ENCODE measurements around the gene OLFML2B. TPM values are rescaled to one million over a fixed set of nuclear protein-coding genes. Genes with fewer than 3 reads are reported as not detected.
A peak's percentile ranks its signal among the peaks of the same experiment; 100 is the strongest.

The OLFML2B gene
- polyA plus RNA-seq, 2 of the 4 experiments (the other 2 are of a cell fraction) = 0.10 to 0.79 TPM

- Histone ChIP-seq H3K4me3 (no peak overlapping the region), H3K27ac (no peak overlapping the region), H3K9me3 (no peaks in the 10 kb centered on the region), H3K4me1 (0 out of 3 replicates have a peak, but pooled peaks cover 3% of the 10 kb centered on the region), H3K4me2 (no peak overlapping the region)
- ChIA-PET CTCF (interaction anchor here (0.9 to 1.4 kb wide), 2 partner anchors 16 to 27 kb away, joined by 4 read pairs; partner anchors contain the start of gene OLFML2B), POLR2A (no interaction called here)
- no peak for FAIRE-seq
- TF ChIP-seq CHD4 (IDR thresholded peaks at IDR 0.05; ENCODE audit: borderline replicate concordance) (no peak), SMC3 (IDR thresholded peaks at IDR 0.05) (no peak), JUN (IDR thresholded peaks at IDR 0.05) (no peak), HDAC2 (IDR thresholded peaks at IDR 0.05) (no peak), ELK1 (IDR thresholded peaks at IDR 0.05; ENCODE audit: low read depth, low read length) (no peak), BHLHE40 (IDR thresholded peaks at IDR 0.05; ENCODE audit: low read depth, low read length) (no peak), PHF8 (IDR thresholded peaks at IDR 0.05; ENCODE audit: borderline replicate concordance, low read depth) (no peak), FOSL2 (IDR thresholded peaks at IDR 0.05) (no peak), FOSL2 (CRISPR knock-in tag; IDR thresholded peaks at IDR 0.05) (no peak), HOXB13 (CRISPR knock-in tag; IDR thresholded peaks at IDR 0.05; ENCODE audit: low read depth) (no peak), CHD2 (IDR thresholded peaks at IDR 0.05; ENCODE audit: low read length, partially characterized antibody) (no peak), MAZ (IDR thresholded peaks at IDR 0.05; ENCODE audit: borderline replicate concordance, low read depth, low read length) (no peak), KDM5A (IDR thresholded peaks at IDR 0.05) (no peak), HOXA7 (CRISPR knock-in tag; IDR thresholded peaks at IDR 0.05) (no peak)
- TF ChIP-seq, protein P1, sequence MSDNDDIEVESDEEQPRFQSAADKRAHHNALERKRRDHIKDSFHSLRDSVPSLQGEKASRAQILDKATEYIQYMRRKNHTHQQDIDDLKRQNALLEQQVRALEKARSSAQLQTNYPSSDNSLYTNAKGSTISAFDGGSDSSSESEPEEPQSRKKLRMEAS (IDR thresholded peaks at IDR 0.05) = no peak
- peak in 1 of 2 experiments; percentile 58; a peak in 3 of 6 replicates for ATAC-seq
- no peak for DNase-seq (ENCODE audit: low read depth in 1 of 2, low spot score in 1 of 2)
- 94% methylated on average over 3 of the region's 3 CpGs for WGBS (ENCODE audit: missing lambda C conversion rate)
Observed at GRCh38 chr1:162007466-162007865, 16.2 kb downstream of the OLFML2B start.

- H3K27ac ChIP-seq = no peak overlapping the region
- 56% methylated on average over 6 of the region's 6 CpGs for WGBS (ENCODE audit: missing lambda C conversion rate)
- H3K4me1 ChIP-seq = 0 out of 3 replicates have a peak, but pooled peaks cover 3% of the 10 kb centered on the region
- H3K4me2 ChIP-seq = no peak overlapping the region
- H3K4me3 ChIP-seq = no peak overlapping the region
- DNase-seq (ENCODE audit: low read depth in 1 of 2, low spot score in 1 of 2) (no peak), ATAC-seq (no peak), FAIRE-seq (no peak)
- H3K9me3 ChIP-seq = no peaks in the 10 kb centered on the region
- POLR2A ChIA-PET = no interaction called here
- no peak for TF ChIP-seq RARB (CRISPR knock-in tag; IDR thresholded peaks at IDR 0.05)
- CTCF ChIA-PET = interaction anchor here (0.6 kb wide), 1 partner anchor 11 kb away, joined by 3 read pairs; no protein-coding TSS in a partner anchor
Observed at GRCh38 chr1:162006081-162006480, 17.6 kb downstream of the OLFML2B start.

- no peak overlapping the region for H3K27ac ChIP-seq
- no peak for FAIRE-seq
Observed at GRCh38 chr1:162004441-162004950, 19.2 kb downstream of the OLFML2B start.

More at GRCh38 chr1:162004441-162004950, 19.2 kb downstream of the OLFML2B start:
- POLR2A ChIA-PET = no interaction called here
- ATAC-seq (no peak), DNase-seq (ENCODE audit: low read depth in 1 of 2, low spot score in 1 of 2) (no peak)
- TF ChIP-seq GATA3 (IDR thresholded peaks at IDR 0.05; ENCODE audit: borderline replicate concordance) (no peak), MYC (IDR thresholded peaks at IDR 0.05; ENCODE audit: borderline replicate concordance, low read length) (no peak), ZFP36 (IDR thresholded peaks at IDR 0.05; ENCODE audit: borderline replicate concordance, partially characterized antibody) (no peak), JUN (IDR thresholded peaks at IDR 0.05) (no peak), CBX8 (IDR thresholded peaks at IDR 0.05) (no peak), CHD2 (IDR thresholded peaks at IDR 0.05; ENCODE audit: low read length, partially characterized antibody) (no peak), TP53 (CRISPR knock-in tag; IDR thresholded peaks at IDR 0.05) (no peak), POLR2A (IDR thresholded peaks at IDR 0.05; ENCODE audit: low read length) (no peak), KDM5A (IDR thresholded peaks at IDR 0.05) (no peak)
- TF ChIP-seq, protein P2, sequence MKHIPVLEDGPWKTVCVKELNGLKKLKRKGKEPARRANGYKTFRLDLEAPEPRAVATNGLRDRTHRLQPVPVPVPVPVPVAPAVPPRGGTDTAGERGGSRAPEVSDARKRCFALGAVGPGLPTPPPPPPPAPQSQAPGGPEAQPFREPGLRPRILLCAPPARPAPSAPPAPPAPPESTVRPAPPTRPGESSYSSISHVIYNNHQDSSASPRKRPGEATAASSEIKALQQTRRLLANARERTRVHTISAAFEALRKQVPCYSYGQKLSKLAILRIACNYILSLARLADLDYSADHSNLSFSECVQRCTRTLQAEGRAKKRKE (CRISPR knock-in tag; IDR thresholded peaks at IDR 0.05; ENCODE audit: low read depth) = no peak
- TF ChIP-seq, protein P3, sequence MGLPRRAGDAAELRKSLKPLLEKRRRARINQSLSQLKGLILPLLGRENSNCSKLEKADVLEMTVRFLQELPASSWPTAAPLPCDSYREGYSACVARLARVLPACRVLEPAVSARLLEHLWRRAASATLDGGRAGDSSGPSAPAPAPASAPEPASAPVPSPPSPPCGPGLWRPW (IDR thresholded peaks at IDR 0.05) = no peak
- Histone ChIP-seq H3K4me3 (no peak overlapping the region), H3K4me1 (0 out of 3 replicates have a peak, but pooled peaks cover 3% of the 10 kb centered on the region), H3K9me3 (no peaks in the 10 kb centered on the region), H3K4me2 (no peak overlapping the region)
- CTCF ChIA-PET = interaction anchor here (1.2 to 1.7 kb wide), 3 partner anchors 22 to 32 kb away, joined by 3 to 4 read pairs (median 4); no protein-coding TSS in a partner anchor
- 92% methylated on average over 3 of the region's 3 CpGs for WGBS (ENCODE audit: missing lambda C conversion rate)
